Right cardiac atrium (tissue), 5 donors: ENCODE data around the gene PRKCG. TPM values are rescaled to one million over a fixed set of nuclear protein-coding genes. Genes with fewer than 3 reads are reported as not detected.
"Not testable (repeated sequence)": the region's sequence is repeated elsewhere in the genome, so short reads cannot be mapped to it uniquely, and the experiment has no call there.

ENCODE experiments used
- ATAC-seq, 2 donors: fragments of 200-7000 bp; cut with Tn5 transposase; one replicate each; pipeline versions ENCODE4 v1.8.0 to v1.9.1; 2020; ENCODE audit warnings: moderate library complexity in 2 of 2, mild to moderate bottlenecking in 1 of 2
- DNase-seq, 3 donors: peaks; one replicate each; pipeline ENCODE4 v3.0.0-alpha.2; 2020
- H3K27ac ChIP-seq: one replicate; pipeline ENCODE4 v1.5.1; 2013; ENCODE audit warnings: mild to moderate bottlenecking, low read length, control low read depth, moderate library complexity
- H3K27me3 ChIP-seq: one replicate; pipeline ENCODE4 v1.6.1; 2013; ENCODE audit not compliant: control insufficient read depth, insufficient read depth
- H3K4me1 ChIP-seq: one replicate; pipeline ENCODE4 v1.6.1; 2013; ENCODE audit warnings: low read length; ENCODE audit not compliant: control insufficient read depth, insufficient read depth
- H3K4me3 ChIP-seq: one replicate; pipeline ENCODE4 v1.5.1; 2013; ENCODE audit warnings: low read length, control low read depth
- H3K9me3 ChIP-seq: one replicate; pipeline ENCODE4 v1.6.1; 2013; ENCODE audit warnings: low read length; ENCODE audit not compliant: control insufficient read depth
- WGBS: extraction: QIAGEN DNeasy Blood & Tissue Kit; methylation state at CpG from one replicate; pipeline ENCODE4 v1.1.7; 2013; 5-methylcytosine and 5-hydroxymethylcytosine counted together
- intact Hi-C, 4 donors: fragments of 100-400 bp; cut with DNase I; formaldehyde crosslinking; loops; one replicate each; pipeline versions ENCODE4 v1.11.0 to v1.14.0; 2022 to 2023
- long read RNA-seq, 4 donors: library from polyadenylated mRNA; unstranded; transcript quantifications; one replicate each; pipeline ENCODE4 v2.0.0, GENCODE V29; 2020 to 2021
- polyA plus RNA-seq: library from polyadenylated mRNA; stranded (reverse); fragments of 200-250 nt; gene quantifications from one replicate; pipeline ENCODE4 v1.2.3, GENCODE V29; 2013
- total RNA-seq, 4 donors: library from RNA; stranded (reverse); fragmentation: NEBNext Ultra II Directional; extraction: Animal tissue kit (Norgen Biotek cat#: 25700); gene quantifications; one replicate each; pipeline ENCODE4 v1.2.1, GENCODE V29; 2021
- donor health status: healthy with polysubstance abuse.
- donor health status: DM: no; HTN: yes; CAD: no.
- donor health status: DM: no; HTN: no; CAD: no.
- donor health status: DM: no; HTN: yes; CAD: no; lungs with severe emphysema.
- donor health status: DM: yes; HTN: yes; CAD: no.

Gene PRKCG
- total RNA-seq (not detected), polyA plus RNA-seq (0.02 TPM)
- long read RNA-seq, donor 1: 0 reads
- long read RNA-seq, donor 2: 0 reads
- long read RNA-seq, donor 3: 0 reads
- long read RNA-seq, donor 4: 0 reads

GRCh38 chr19:53881482-53882390 is at the start of gene PRKCG:
TSS of gene PRKCG (plus strand) at chr19:53882197. CDS start at chr19:53882495, 298 bp downstream.
- peak in 1 of 2 donors; percentile 12 for ATAC-seq
- 2% methylated on average over 49 of the region's 49 CpGs for WGBS
- Histone ChIP-seq H3K4me3 (peak within 1 kb of the TSS; percentile 63), H3K4me1 (peaks cover 4% of the 10 kb centered on the region), H3K9me3 (no peaks in the 10 kb centered on the region), H3K27me3 (no peaks in the 10 kb centered on the region), H3K27ac (no peak within 1 kb of the TSS)
- peak; percentile 53 to 74 (median 72) for DNase-seq
- intact Hi-C loops: no loop called here

GRCh38 chr19:53832861-53833260 is 49.1 kb upstream of the PRKCG start:
- intact Hi-C loops, H3K27ac ChIP-seq, H3K9me3 ChIP-seq, DNase-seq, H3K27me3 ChIP-seq, H3K4me1 ChIP-seq, ATAC-seq, H3K4me3 ChIP-seq: not testable (repeated sequence)
- WGBS: 20% methylated on average over 10 of the region's 13 CpGs

DNA sequence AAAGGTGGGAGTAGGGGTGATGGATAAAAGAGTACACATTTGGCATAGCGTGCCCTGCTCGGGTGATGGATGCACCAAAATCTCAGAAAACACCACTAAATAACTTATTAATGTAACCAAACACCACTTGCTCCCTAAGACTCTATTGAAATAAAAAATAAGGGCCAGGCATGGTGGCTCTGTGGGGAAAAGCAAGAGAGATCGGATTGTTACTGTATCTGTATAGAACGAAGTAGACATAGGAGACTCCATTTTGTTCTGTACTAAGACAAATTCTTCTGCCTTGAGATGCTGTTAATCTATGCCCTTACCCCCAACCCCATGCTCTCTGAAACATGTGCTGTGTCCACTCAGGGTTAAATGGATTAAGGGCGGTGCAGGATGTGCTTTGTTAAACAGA is 43.6 kb upstream of the PRKCG start:
- ATAC-seq, H3K9me3 ChIP-seq, H3K4me1 ChIP-seq, DNase-seq, intact Hi-C loops, H3K4me3 ChIP-seq, H3K27ac ChIP-seq, H3K27me3 ChIP-seq: not testable (repeated sequence)
- WGBS: 78% methylated on average over 5 of the region's 5 CpGs

- not testable (repeated sequence) for H3K4me1 ChIP-seq, H3K27me3 ChIP-seq, H3K27ac ChIP-seq, DNase-seq, H3K4me3 ChIP-seq, H3K9me3 ChIP-seq, ATAC-seq
- intact Hi-C loops: loop anchor here (5.0 to 10.0 kb wide), 2 partner anchors 182 to 185 kb away; no protein-coding TSS in a partner anchor
- WGBS: 94% methylated on average over 12 of the region's 12 CpGs
These were observed 41.8 kb upstream of the PRKCG start for GRCh38 chr19:53840241-53840640.

DNA sequence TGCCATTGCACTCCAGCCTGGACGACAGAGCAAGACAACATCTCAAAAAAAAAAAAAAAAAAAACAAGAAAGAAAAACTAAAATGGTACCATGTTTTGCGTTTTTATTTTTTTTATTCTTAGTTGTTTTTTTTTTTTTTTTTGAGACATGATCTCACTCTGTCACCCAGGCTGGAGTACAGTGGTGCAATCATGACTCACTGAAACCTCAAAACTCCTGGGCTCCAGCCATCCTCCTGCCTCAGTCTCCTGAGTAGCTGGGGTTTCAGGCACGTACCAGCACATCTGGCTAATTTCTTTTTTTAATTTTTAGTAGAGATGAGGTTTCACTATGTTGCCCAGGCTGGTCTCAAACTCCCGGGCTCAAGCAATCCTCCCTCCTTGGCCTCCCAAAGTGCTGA is 41.1 kb upstream of the PRKCG start:
- H3K9me3 ChIP-seq, ATAC-seq, DNase-seq, H3K4me3 ChIP-seq, H3K4me1 ChIP-seq, H3K27me3 ChIP-seq, H3K27ac ChIP-seq: not testable (repeated sequence)
- WGBS: 84% methylated on average over 4 of the region's 4 CpGs
- intact Hi-C loops: loop anchor here (5.0 to 10.0 kb wide), 2 partner anchors 181 to 184 kb away; no protein-coding TSS in a partner anchor

GRCh38 chr19:53844849-53845246 is 37.1 kb upstream of the PRKCG start:
- H3K27me3 ChIP-seq: no peaks in the 10 kb centered on the region
- H3K4me1 ChIP-seq: no peaks in the 10 kb centered on the region
- no peak for DNase-seq
- ATAC-seq: no peak
- no peak overlapping the region for H3K4me3 ChIP-seq
- no peak overlapping the region for H3K27ac ChIP-seq
- 88% methylated on average over 9 of the region's 9 CpGs for WGBS
- H3K9me3 ChIP-seq: no peaks in the 10 kb centered on the region
- intact Hi-C loops: loop anchor here (5.0 to 10.0 kb wide), 2 partner anchors 177 to 180 kb away; no protein-coding TSS in a partner anchor

GRCh38 chr19:53847555-53847954 is 34.4 kb upstream of the PRKCG start:
- Histone ChIP-seq H3K27me3 (no peaks in the 10 kb centered on the region), H3K4me3 (no peak overlapping the region), H3K4me1 (no peaks in the 10 kb centered on the region), H3K9me3 (no peaks in the 10 kb centered on the region), H3K27ac (no peak overlapping the region)
- WGBS: 29% methylated on average over 8 of the region's 8 CpGs
- no peak for ATAC-seq
- intact Hi-C loops: loop anchor here in 1 of 4 donors (10.0 kb wide), 1 partner anchor 177 kb away; no protein-coding TSS in a partner anchor
- no peak for DNase-seq

GRCh38 chr19:53849237-53849676 is 32.7 kb upstream of the PRKCG start:
- Histone ChIP-seq H3K27ac (peak overlapping the region; percentile 50), H3K4me1 (no peaks in the 10 kb centered on the region), H3K4me3 (no peak overlapping the region), H3K9me3 (no peaks in the 10 kb centered on the region), H3K27me3 (no peaks in the 10 kb centered on the region)
- ATAC-seq (peak; percentile 48 to 86), DNase-seq (no peak)
- intact Hi-C loops: loop anchor here in 1 of 4 donors (10.0 kb wide), 1 partner anchor 176 kb away; no protein-coding TSS in a partner anchor
- WGBS: 41% methylated on average over 11 of the region's 11 CpGs

GRCh38 chr19:53853707-53854106 is 28.3 kb upstream of the PRKCG start:
- no peak for DNase-seq
- Histone ChIP-seq H3K4me1 (no peaks in the 10 kb centered on the region), H3K27me3 (no peaks in the 10 kb centered on the region), H3K4me3 (no peak overlapping the region), H3K27ac (no peak overlapping the region), H3K9me3 (no peaks in the 10 kb centered on the region)
- intact Hi-C loops: no loop called here
- WGBS: 90% methylated on average over 2 of the region's 2 CpGs
- no peak for ATAC-seq

DNA sequence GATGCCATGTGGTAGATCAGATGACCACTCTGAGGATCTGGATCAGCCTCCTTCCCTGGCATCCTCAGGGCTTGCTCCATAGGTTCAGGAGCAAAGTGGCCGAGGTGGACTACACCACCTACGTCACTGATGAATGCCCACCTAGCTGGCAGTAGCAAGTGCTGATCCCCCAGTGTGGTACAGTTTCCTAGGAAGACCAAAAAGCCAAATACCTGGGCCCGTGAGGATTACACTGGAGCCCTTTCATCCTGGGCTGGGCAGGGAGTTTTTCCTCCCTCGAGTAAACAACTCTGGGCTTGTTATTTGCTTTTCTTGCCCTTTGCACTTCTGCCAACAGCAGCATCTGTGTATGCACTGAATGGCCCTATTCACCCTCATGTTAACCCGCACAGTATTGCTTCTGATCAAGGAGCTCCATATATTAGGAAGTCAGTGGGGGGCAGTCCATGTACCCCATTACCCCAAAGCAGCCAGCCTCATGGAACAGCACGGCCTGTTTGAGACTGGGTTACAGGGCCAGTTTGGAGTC is 17.6 kb upstream of the PRKCG start:
- peaks cover 7% of the 10 kb centered on the region for H3K4me1 ChIP-seq
- H3K9me3 ChIP-seq: no peaks in the 10 kb centered on the region
- no peaks in the 10 kb centered on the region for H3K27me3 ChIP-seq
- intact Hi-C loops: no loop called here
- no peak overlapping the region for H3K27ac ChIP-seq
- no peak for ATAC-seq
- WGBS: 82% methylated on average over 6 of the region's 6 CpGs
- DNase-seq: no peak
- no peak overlapping the region for H3K4me3 ChIP-seq

GRCh38 chr19:53865523-53865917 is 16.5 kb upstream of the PRKCG start:
- WGBS: 57% methylated on average over 9 of the region's 9 CpGs
- peak overlapping the region; percentile 97 for H3K27ac ChIP-seq
- H3K27me3 ChIP-seq: no peaks in the 10 kb centered on the region
- DNase-seq (no peak), ATAC-seq (no peak)
- no peak overlapping the region for H3K4me3 ChIP-seq
- intact Hi-C loops: no loop called here
- peaks cover 7% of the 10 kb centered on the region for H3K4me1 ChIP-seq
- H3K9me3 ChIP-seq: no peaks in the 10 kb centered on the region
